ENCODE results near the gene GPATCH2.

- no peak for TF ChIP-seq RAD21 (IDR thresholded peaks at IDR 0.05; ENCODE audit: low read depth)
- no peak for TF ChIP-seq FOXM1 (IDR thresholded peaks at IDR 0.05; ENCODE audit: borderline replicate concordance, low read depth)
- no peak for TF ChIP-seq TAF1 (IDR thresholded peaks at IDR 0.05; ENCODE audit: low read depth)
- TF ChIP-seq REST (IDR thresholded peaks at IDR 0.05; ENCODE audit: low read depth) = no peak
- no peak for TF ChIP-seq TEAD4 (IDR thresholded peaks at IDR 0.05)
- no peak for TF ChIP-seq CEBPB (IDR thresholded peaks at IDR 0.05)
- TF ChIP-seq CREB1 (IDR thresholded peaks at IDR 0.05; ENCODE audit: low read depth) = no peak
- no peak for TF ChIP-seq ZBTB7A (IDR thresholded peaks at IDR 0.05; ENCODE audit: low read depth)
- no peak for TF ChIP-seq EP300 (IDR thresholded peaks at IDR 0.05; ENCODE audit: borderline replicate concordance)
- no peak for TF ChIP-seq YY1 (IDR thresholded peaks at IDR 0.05; ENCODE audit: low read depth)
- TF ChIP-seq MAX (IDR thresholded peaks at IDR 0.05) = no peak
These were observed 30.5 kb upstream of the GPATCH2 start for GRCh38 chr1:217661407-217661806.

Measured in Ishikawa (cell line).